GM12875 (cell line): ENCODE results near the gene KNOP1.

ENCODE experiments used
- H3K4me3 ChIP-seq: one replicate; pipeline ENCODE4 v1.5.1; 2011; ENCODE audit warnings: low read depth, low read length, control low read depth
- TF ChIP-seq, protein P1 (sequence below): IDR thresholded peaks from 2 replicates; pipeline ENCODE4 v1.5.1; 2011; ENCODE audit warnings: low read depth, mild to moderate bottlenecking, control low read depth, inconsistent platforms, low read length, moderate library complexity, borderline replicate concordance; ENCODE audit not compliant: insufficient read depth

The KNOP1 gene

GRCh38 chr16:19717741-19718623 is at the start of gene KNOP1, which contains the start of gene IQCK:
Gene KNOP1, minus strand, starts transcription at chr16:19718227. Its CDS starts 3,192 bp downstream, at chr16:19715035.
Gene IQCK, plus strand, starts transcription at chr16:19718271. Its CDS starts 36 bp downstream, at chr16:19718307.
- TF ChIP-seq, protein P1, sequence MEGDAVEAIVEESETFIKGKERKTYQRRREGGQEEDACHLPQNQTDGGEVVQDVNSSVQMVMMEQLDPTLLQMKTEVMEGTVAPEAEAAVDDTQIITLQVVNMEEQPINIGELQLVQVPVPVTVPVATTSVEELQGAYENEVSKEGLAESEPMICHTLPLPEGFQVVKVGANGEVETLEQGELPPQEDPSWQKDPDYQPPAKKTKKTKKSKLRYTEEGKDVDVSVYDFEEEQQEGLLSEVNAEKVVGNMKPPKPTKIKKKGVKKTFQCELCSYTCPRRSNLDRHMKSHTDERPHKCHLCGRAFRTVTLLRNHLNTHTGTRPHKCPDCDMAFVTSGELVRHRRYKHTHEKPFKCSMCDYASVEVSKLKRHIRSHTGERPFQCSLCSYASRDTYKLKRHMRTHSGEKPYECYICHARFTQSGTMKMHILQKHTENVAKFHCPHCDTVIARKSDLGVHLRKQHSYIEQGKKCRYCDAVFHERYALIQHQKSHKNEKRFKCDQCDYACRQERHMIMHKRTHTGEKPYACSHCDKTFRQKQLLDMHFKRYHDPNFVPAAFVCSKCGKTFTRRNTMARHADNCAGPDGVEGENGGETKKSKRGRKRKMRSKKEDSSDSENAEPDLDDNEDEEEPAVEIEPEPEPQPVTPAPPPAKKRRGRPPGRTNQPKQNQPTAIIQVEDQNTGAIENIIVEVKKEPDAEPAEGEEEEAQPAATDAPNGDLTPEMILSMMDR: no peak
- H3K4me3 ChIP-seq: peak within 1 kb of the TSS; percentile 69

GRCh38 chr16:19767497-19767896 is 49.5 kb upstream of the KNOP1 start:
- H3K4me3 ChIP-seq: no peak overlapping the region

GRCh38 chr16:19766988-19767387 is 49.0 kb upstream of the KNOP1 start:
- TF ChIP-seq, protein P1: no peak
- no peak overlapping the region for H3K4me3 ChIP-seq

More at GRCh38 chr16:19767497-19767896, 49.5 kb upstream of the KNOP1 start:
- TF ChIP-seq, protein P1: no peak

DNA sequence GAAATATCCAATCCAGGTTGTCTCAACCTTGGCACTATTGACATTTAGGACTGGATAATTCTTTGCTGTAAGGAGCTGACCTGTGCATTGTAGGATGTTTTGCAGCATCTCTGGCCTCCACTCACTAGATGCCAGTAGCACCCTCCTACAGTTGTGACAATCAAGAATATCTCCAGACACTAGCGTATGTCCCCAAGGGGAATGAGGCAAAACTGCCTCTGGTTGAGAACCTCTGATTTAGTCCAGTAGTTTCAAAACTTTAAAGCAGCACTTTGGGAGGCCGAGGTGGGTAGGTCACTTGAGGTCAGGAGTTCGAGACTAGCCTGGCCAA is 48.5 kb upstream of the KNOP1 start:
- TF ChIP-seq, protein P1: no peak
- H3K4me3 ChIP-seq: no peak overlapping the region

GRCh38 chr16:19765860-19766553 is 48.0 kb upstream of the KNOP1 start:
- TF ChIP-seq, protein P1: no peak
- H3K4me3 ChIP-seq: no peak overlapping the region

GRCh38 chr16:19760356-19761060 is 42.5 kb upstream of the KNOP1 start:
- no peak overlapping the region for H3K4me3 ChIP-seq
- TF ChIP-seq, protein P1: no peak
